M059J (cell line): ENCODE results near the gene CDC37. TPM values are rescaled to one million over a fixed set of nuclear protein-coding genes. Genes with fewer than 3 reads are reported as not detected.
"Not testable (repeated sequence)": the region's sequence is repeated elsewhere in the genome, so short reads cannot be mapped to it uniquely, and the experiment has no call there.

ENCODE experiments used
- DNase-seq: peaks from one replicate; pipeline ENCODE4 v3.0.0-alpha.2; 2012; ENCODE audit warnings: low read depth
- total RNA-seq: library from RNA; depleted of rRNA; stranded (reverse); fragments of >200 nt; shearing (Covaris generic); gene quantifications from 2 replicates; pipeline ENCODE4 v1.2.3, GENCODE V29; 2014

Gene CDC37
- total RNA-seq, 1 experiment from 2014 or later = 233 TPM

DNA sequence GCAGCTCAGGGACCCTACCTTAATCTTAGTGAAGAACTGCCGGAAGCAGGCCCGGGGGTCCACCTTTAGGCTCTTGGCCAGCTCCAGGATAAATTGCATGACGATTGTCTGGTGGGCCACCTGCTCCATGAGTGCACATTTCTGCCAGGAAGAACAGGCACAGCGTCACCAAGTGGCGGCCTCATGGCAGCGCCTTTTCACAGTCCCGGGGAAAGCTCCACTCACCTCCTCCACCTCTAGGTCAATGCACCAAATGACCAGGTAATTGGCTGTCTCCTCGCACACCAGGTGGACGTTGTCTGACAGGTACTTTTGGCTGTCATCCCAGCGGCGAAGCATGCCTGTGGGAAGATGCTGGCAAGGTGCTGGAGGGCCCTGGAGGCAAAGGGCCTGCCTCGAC, 8.3 kb downstream of the CDC37 start:
- no peak for DNase-seq

GRCh38 chr19:10393137-10393536, 10.2 kb downstream of the CDC37 start:
- DNase-seq = no peak

- no peak for DNase-seq
Measured at GRCh38 chr19:10392120-10392519, 11.2 kb downstream of the CDC37 start.

GRCh38 chr19:10390652-10391286, 12.6 kb downstream of the CDC37 start:
- DNase-seq = peak; percentile 66

DNA sequence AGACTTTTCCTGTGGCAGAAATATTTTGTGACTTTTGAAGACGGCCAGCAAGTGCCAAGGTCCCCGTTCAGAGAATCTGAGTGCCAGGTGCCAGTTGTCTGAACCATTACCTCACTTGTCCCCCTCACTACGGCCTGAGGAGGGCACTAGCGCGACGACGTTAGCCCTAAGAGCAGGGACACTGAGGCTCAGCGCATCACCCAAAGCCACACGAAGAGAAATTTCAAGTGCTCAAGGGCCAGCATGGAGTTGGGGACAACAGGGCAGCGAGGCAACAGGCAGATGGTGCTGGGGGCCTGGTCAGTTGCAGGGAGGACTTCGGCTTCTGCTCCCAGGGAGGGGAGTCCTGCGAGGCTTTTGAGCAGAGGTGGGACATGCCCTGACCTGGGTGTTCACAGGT, 13.5 kb downstream of the CDC37 start:
- no peak for DNase-seq

- peak; percentile 77 for DNase-seq
Measured at GRCh38 chr19:10388957-10389356, 14.4 kb downstream of the CDC37 start.

DNA sequence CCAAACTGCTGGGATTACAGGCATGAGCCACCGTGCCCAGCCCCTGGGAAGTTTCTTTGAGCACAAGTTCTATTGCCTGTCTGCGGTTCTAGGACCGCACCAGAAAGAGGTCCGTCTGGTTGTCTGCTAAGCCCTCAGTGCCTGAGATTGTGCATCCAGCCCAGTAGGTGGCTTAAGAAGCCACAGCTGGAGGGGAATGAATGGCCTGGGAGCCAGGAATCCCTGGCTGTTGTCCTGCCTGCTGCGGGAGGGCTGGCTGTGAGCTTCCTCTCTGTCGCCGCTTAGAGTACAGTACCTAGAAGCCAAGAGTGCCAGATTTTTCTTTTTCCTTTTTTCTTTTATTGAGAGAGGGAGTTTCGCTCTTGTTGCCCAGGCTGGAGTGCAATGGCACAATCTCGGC, 18.8 kb downstream of the CDC37 start:
- no peak for DNase-seq

GRCh38 chr19:10383223-10383499, 20.2 kb downstream of the CDC37 start:
- DNase-seq = not testable (repeated sequence)

GRCh38 chr19:10380313-10381102, 22.8 kb downstream of the CDC37 start, which contains the start of gene TYK2:
Gene TYK2, minus strand, starts transcription at chr19:10380572. Its CDS starts 2,166 bp downstream, at chr19:10378406.
- peak; percentile 99 for DNase-seq

DNA sequence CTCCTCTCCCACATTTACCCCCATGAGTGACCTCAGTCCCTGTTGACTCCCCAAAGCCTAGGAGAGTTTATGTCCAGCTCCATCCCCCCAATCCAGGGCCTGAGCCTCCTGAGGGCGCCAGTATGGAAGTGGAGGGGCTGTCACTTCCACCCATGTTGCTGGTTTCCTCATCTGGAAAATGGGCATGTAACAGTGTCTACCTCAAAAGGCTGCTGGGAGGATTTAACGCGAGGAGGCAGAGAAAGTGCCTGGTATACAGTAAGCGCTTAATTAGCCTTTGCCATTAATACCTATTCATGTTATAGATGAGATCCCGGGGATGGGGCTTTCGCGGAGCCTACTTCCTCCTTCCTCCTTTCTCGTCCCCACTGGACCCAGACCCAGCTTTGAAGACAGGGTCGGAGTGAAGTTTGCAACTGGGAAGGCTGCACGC, 23.4 kb downstream of the CDC37 start:
- DNase-seq = no peak

GRCh38 chr19:10378124-10378523, 25.2 kb downstream of the CDC37 start:
- DNase-seq = no peak

- not testable (repeated sequence) for DNase-seq
Measured at GRCh38 chr19:10377140-10377640, 26.2 kb downstream of the CDC37 start.

DNA sequence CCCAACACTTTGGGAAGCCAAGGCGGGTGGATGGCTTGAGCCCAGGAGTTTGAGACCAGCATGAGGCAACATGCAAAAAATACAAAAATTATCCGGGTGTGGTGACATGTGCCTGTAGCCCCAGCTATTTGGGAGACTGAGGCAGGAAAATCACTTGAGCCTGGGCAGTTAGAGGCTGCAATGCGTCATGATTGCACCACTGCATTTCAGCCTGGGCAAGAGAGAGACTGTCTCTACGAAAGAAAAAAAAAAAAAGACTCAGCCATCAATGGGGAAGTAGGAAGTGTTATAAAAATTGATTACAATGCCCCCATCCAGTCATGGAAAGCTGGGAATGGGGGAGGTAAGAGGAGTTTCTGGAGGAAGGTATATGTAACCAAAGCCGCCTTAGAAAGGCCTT, 28.4 kb downstream of the CDC37 start:
- no peak for DNase-seq

GRCh38 chr19:10372690-10373089, 30.7 kb downstream of the CDC37 start:
- DNase-seq = no peak

- DNase-seq = peak; percentile 22
Measured at GRCh38 chr19:10368101-10368803, 35.1 kb downstream of the CDC37 start.

- DNase-seq = not testable (repeated sequence)
Measured at GRCh38 chr19:10366950-10367512, 36.3 kb downstream of the CDC37 start.

GRCh38 chr19:10365518-10365917, 37.8 kb downstream of the CDC37 start:
- DNase-seq = no peak

DNA sequence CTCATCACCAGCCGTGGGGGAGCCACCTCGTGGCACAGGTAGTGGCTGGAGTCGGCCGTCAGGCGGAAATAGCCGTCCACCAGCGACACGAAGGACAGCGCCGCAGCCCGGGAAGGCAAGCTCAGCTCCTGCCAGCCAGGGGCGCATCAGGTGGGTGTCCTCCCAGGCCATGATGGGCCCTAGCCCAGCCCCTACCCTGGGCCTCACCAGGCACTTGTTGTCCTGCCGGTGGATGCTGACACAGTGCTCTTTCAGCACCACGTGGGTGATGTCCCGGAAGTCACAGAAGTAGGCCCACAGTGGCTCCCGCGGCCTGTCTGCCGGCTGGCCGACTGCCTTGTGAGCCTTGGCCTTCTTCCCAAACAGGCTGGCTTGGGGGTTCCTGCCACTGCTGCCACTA, 38.7 kb downstream of the CDC37 start:
- DNase-seq = no peak

- DNase-seq = peak; percentile 85
Measured at GRCh38 chr19:10363789-10364281, 39.5 kb downstream of the CDC37 start.

GRCh38 chr19:10362259-10362658, 41.1 kb downstream of the CDC37 start:
- no peak for DNase-seq

GRCh38 chr19:10361569-10362011, 41.8 kb downstream of the CDC37 start:
- no peak for DNase-seq

DNA sequence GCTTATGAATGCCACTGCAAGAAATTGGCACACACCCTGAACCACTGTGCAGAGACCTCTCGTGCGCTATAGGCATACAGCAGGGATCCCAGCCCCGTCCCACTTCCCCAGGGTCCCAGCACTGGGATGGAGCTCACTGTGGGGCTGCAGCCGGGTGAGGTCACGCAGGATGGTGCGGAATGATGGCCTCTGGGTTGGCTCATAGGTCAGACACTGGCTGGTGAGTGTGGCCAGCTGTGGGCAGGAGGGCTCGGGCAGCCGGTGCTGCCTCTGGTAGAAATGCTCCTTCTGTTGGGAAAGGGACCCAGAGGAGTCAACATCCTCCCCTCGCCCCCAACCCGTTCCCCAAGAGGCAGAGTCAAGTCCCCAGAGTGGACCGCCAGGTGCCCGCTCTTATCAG, 46.9 kb downstream of the CDC37 start:
- no peak for DNase-seq
